Endothelial cell of umbilical vein (primary cell): ENCODE measurements around the gene KL. TPM values are rescaled to one million over a fixed set of nuclear protein-coding genes. Genes with fewer than 3 reads are reported as not detected.

ENCODE experiments used
- BruUV-seq: library from RNA; stranded (reverse); fragments of 400-500 nt; replicated peaks from 2 replicates; lab custom pipeline; 2021; lab: Mats Ljungman, UMichigan
- CTCF ChIA-PET: fragments of 300-600, 350-600 bp; sonication (Branson Sonifier 250); formaldehyde crosslinking; loops from one replicate; lab custom pipeline; 2021; ENCODE audit warnings: antibody characterized with exemption, inconsistent platforms; lab: Charles Lee
- POLR2A ChIA-PET: fragments of 300-600, 350-600 bp; sonication (Branson Sonifier 250); formaldehyde crosslinking; loops from one replicate; lab custom pipeline; 2021; ENCODE audit warnings: antibody characterized with exemption, inconsistent platforms; lab: Charles Lee
- DNase-seq: peaks from one replicate; pipeline ENCODE4 v3.0.0-alpha.2; 2011; ENCODE audit warnings: low read depth, low spot score
- FAIRE-seq: peaks from 2 replicates; lab custom pipeline; 2011; peaks lifted over from hg19 to GRCh38; lab: Jason Lieb, UNC
- H2AFZ ChIP-seq: 2 replicates; pipeline ENCODE4 v1.6.0; 2012; ENCODE audit warnings: low read depth, low read length, control low read depth, inconsistent platforms
- H3K27ac ChIP-seq: 2 replicates; pipeline ENCODE4 v1.5.1; 2011; ENCODE audit warnings: low read depth, mild to moderate bottlenecking, control low read depth, low read length, moderate library complexity; ENCODE audit not compliant: insufficient read depth
- H3K27me3 ChIP-seq, 2 experiments: 2 replicates each; pipeline versions ENCODE4 v1.6.0 to v1.6.1; 2011; ENCODE audit warnings: low read length in 2 of 2, mixed read lengths in 1 of 2; ENCODE audit not compliant: control insufficient read depth in 2 of 2, insufficient read depth in 2 of 2
- H3K36me3 ChIP-seq, 2 experiments: 2 replicates in 1 of 2; 3 replicates in 1 of 2; pipeline ENCODE4 v1.5.1; 2011; ENCODE audit warnings: low read length in 2 of 2, mild to moderate bottlenecking in 1 of 2, moderate library complexity in 1 of 2; ENCODE audit not compliant: control insufficient read depth in 2 of 2, insufficient read depth in 2 of 2; ENCODE audit errors: extremely low read depth in 1 of 2
- H3K4me1 ChIP-seq: 3 replicates; pipeline ENCODE4 v1.5.1; 2011; ENCODE audit warnings: mild to moderate bottlenecking, low read length; ENCODE audit not compliant: control insufficient read depth, insufficient read depth; ENCODE audit errors: extremely low read depth
- H3K4me2 ChIP-seq: 2 replicates; pipeline ENCODE4 v1.6.1; 2011; ENCODE audit warnings: low read length, control low read depth, mixed read lengths; ENCODE audit not compliant: insufficient read depth
- H3K4me3 ChIP-seq, 3 experiments: fragments of 200-600 bp in 1 of 3; sonication (generic), shearing (Covaris generic) in 1 of 3; replicated peaks in 1 of 3; 2 replicates each; pipeline ENCODE4 v1.5.1; 2011 to 2016; ENCODE audit warnings: control low read depth in 3 of 3, low read length in 3 of 3, mild to moderate bottlenecking in 2 of 3, inconsistent platforms in 1 of 3, low read depth in 1 of 3, moderate library complexity in 1 of 3; ENCODE audit not compliant: insufficient read depth in 1 of 3
- H3K79me2 ChIP-seq: 2 replicates; pipeline ENCODE4 v1.6.0; 2012; ENCODE audit warnings: low read length, inconsistent platforms; ENCODE audit not compliant: control insufficient read depth, insufficient read depth
- H3K9ac ChIP-seq: replicated peaks from 2 replicates; pipeline ENCODE3; 2011; ENCODE audit warnings: low read length, control low read depth; ENCODE audit not compliant: insufficient read depth; ENCODE audit errors: extremely low read depth
- H3K9me1 ChIP-seq: replicated peaks from 3 replicates; pipeline ENCODE4 v1.6.0; 2011; ENCODE audit warnings: mild to moderate bottlenecking, low read length; ENCODE audit not compliant: control insufficient read depth, insufficient read depth; ENCODE audit errors: extremely low read depth
- H3K9me3 ChIP-seq: replicated peaks from 2 replicates; pipeline ENCODE4 v1.5.1; 2012; ENCODE audit warnings: low read length, inconsistent platforms; ENCODE audit not compliant: control insufficient read depth, insufficient read depth
- H4K20me1 ChIP-seq: replicated peaks from 2 replicates; pipeline ENCODE3; 2011; ENCODE audit warnings: mild to moderate bottlenecking, low read length; ENCODE audit not compliant: control insufficient read depth, insufficient read depth; ENCODE audit errors: extremely low read depth
- CTCF ChIP-seq, 2 donors: IDR thresholded peaks; 1 replicate in 1 of 2; 2 replicates in 1 of 2; pipeline ENCODE4 v1.5.1; 2011; ENCODE audit warnings: low read length in 2 of 2, mild to moderate bottlenecking in 2 of 2, moderate library complexity in 2 of 2, control low read depth in 1 of 2, inconsistent platforms in 1 of 2, low read depth in 1 of 2; ENCODE audit not compliant: insufficient read depth in 1 of 2; ENCODE audit errors: extremely low read depth in 1 of 2
- EZH2 ChIP-seq: IDR thresholded peaks from 2 replicates; pipeline ENCODE4 v1.6.1; 2012; ENCODE audit warnings: borderline replicate concordance, low read depth, mild to moderate bottlenecking, moderate library complexity, low read length, inconsistent platforms; ENCODE audit not compliant: severe bottlenecking
- FOS ChIP-seq: IDR thresholded peaks from 2 replicates; pipeline ENCODE4 v1.6.1; 2011; ENCODE audit warnings: mild to moderate bottlenecking, low read length, moderate library complexity, borderline replicate concordance; ENCODE audit not compliant: insufficient read depth
- GATA2 ChIP-seq: IDR thresholded peaks from 2 replicates; pipeline ENCODE4 v1.7.0; 2011; ENCODE audit warnings: low read depth, mild to moderate bottlenecking, moderate library complexity, mixed read lengths, low read length; ENCODE audit not compliant: insufficient read length, insufficient read depth
- JUN ChIP-seq: IDR thresholded peaks from 2 replicates; pipeline ENCODE4 v1.6.1; 2011; ENCODE audit warnings: borderline replicate concordance, low read depth; ENCODE audit not compliant: insufficient read length, insufficient read depth
- MAX ChIP-seq: IDR thresholded peaks from 2 replicates; pipeline ENCODE4 v1.6.1; 2011; ENCODE audit not compliant: insufficient read depth, insufficient read length
- MYC ChIP-seq: IDR thresholded peaks from one replicate; pipeline ENCODE4 v1.6.1; 2011; ENCODE audit warnings: mild to moderate bottlenecking, low read depth, low read length
- POLR2A ChIP-seq: IDR thresholded peaks from 2 replicates; pipeline ENCODE4 v1.6.1; 2012; ENCODE audit warnings: low read depth, mild to moderate bottlenecking, control low read depth, low read length
- POLR2AphosphoS5 ChIP-seq: IDR thresholded peaks from 2 replicates; pipeline ENCODE4 v1.6.1; 2012; ENCODE audit warnings: low read depth, mild to moderate bottlenecking, control low read depth, low read length, moderate library complexity; ENCODE audit not compliant: insufficient read depth
- dilution Hi-C: fragments of 300-500 bp; cut with MboI; formaldehyde crosslinking; loops from one replicate; pipeline ENCODE4 v1.15.0; 2019; ENCODE audit warnings: low sequenced_read_pairs; ENCODE audit not compliant: extremely low pct_ligation_motif_present
- intact Hi-C: fragments of 100-400 bp; cut with micrococcal nuclease; formaldehyde crosslinking; loops from one replicate; pipeline ENCODE4 v1.10.0; 2022
- polyA plus RNA-seq, 4 experiments: library from polyadenylated mRNA; depleted of rRNA in 3 of 4; stranded (reverse) in 3 of 4; unstranded in 1 of 4; fragments of >200 nt; gene quantifications; 2 replicates each; pipeline versions ENCODE4 v1.2.1 to v1.2.3, GENCODE V29; 2011 to 2012; ENCODE audit warnings: missing spikeins in 1 of 4
- total RNA-seq: library from RNA; stranded (reverse); gene quantifications from 2 replicates; pipeline ENCODE4 v1.2.3, GENCODE V29; 2021

Gene KL
- total and polyA plus RNA-seq, 2 donors (not counting 3 experiments of a cell fraction or from before 2014, with no cell fraction given), result 0.01 to 0.07 TPM

GRCh38 chr13:32989942-32990341 lies 26.3 kb upstream of the KL start:
- Histone ChIP-seq H3K27ac (no peak overlapping the region), H3K36me3 (no peaks in the 10 kb centered on the region), H3K79me2 (no peaks in the 10 kb centered on the region), H3K9ac (no peak overlapping the region), H3K9me1 (no peaks in the 10 kb centered on the region), H2AFZ (no peak overlapping the region), H3K4me3 (no peak overlapping the region), H3K4me1 (no peaks in the 10 kb centered on the region), H3K27me3 (peaks cover 7 to 23% of the 10 kb centered on the region in 2 experiments), H3K4me2 (no peak overlapping the region), H4K20me1 (no peaks in the 10 kb centered on the region), H3K9me3 (no peaks in the 10 kb centered on the region)
- TF ChIP-seq CTCF (IDR thresholded peaks at IDR 0.05; ENCODE audit: extremely low read depth in 1 of 2, insufficient read depth in 1 of 2, low read depth in 1 of 2, low read length in 2 of 2), result no peak
- TF ChIP-seq POLR2A, result no peak
- no peak for TF ChIP-seq FOS
- no peak for TF ChIP-seq JUN
- no peak for TF ChIP-seq MAX
- ChIA-PET POLR2A (no interaction called here), CTCF (no interaction called here)
- FAIRE-seq (no peak), DNase-seq (no peak)
- dilution Hi-C loops, result no loop called here
- intact Hi-C loops, result no loop called here
- no TSS peak for BruUV-seq

GRCh38 chr13:32993145-32993544 lies 23.1 kb upstream of the KL start:
- Histone ChIP-seq H3K9me1 (no peaks in the 10 kb centered on the region), H3K27me3 (peaks cover 8 to 15% of the 10 kb centered on the region in 2 experiments), H3K27ac (no peak overlapping the region), H3K4me3 (no peak overlapping the region), H3K4me1 (no peaks in the 10 kb centered on the region), H4K20me1 (no peaks in the 10 kb centered on the region), H2AFZ (no peak overlapping the region), H3K9ac (no peak overlapping the region), H3K36me3 (no peaks in the 10 kb centered on the region), H3K4me2 (no peak overlapping the region), H3K79me2 (no peaks in the 10 kb centered on the region), H3K9me3 (no peaks in the 10 kb centered on the region)
- POLR2A ChIA-PET, result no interaction called here
- no peak for TF ChIP-seq POLR2AphosphoS5
- no peak for TF ChIP-seq GATA2
- no peak for TF ChIP-seq MYC
- no peak for TF ChIP-seq CTCF (IDR thresholded peaks at IDR 0.05; ENCODE audit: extremely low read depth in 1 of 2, insufficient read depth in 1 of 2, low read depth in 1 of 2, low read length in 2 of 2)
- no peak for TF ChIP-seq MAX
- no peak for TF ChIP-seq JUN
- TF ChIP-seq FOS, result no peak
- no peak for TF ChIP-seq POLR2A
- TF ChIP-seq EZH2, result no peak
- CTCF ChIA-PET, result interaction anchor here (1.2 kb wide), 1 partner anchor 141 kb away, joined by 3 read pairs; no protein-coding TSS in a partner anchor
- FAIRE-seq (no peak), DNase-seq (no peak)
- no TSS peak for BruUV-seq
- dilution Hi-C loops, result no loop called here
- intact Hi-C loops, result no loop called here
